HEK293 (cell line): ENCODE results near the gene DPYD.

Experiments used
- CTCF ChIA-PET: fragments of 350-600 bp; formaldehyde crosslinking; extraction: SDS; loops from one replicate; lab custom pipeline; 2021; ENCODE audit warnings: antibody characterized with exemption; lab: Yijun Ruan, JAX
- POLR2A ChIA-PET: fragments of 300-600 bp; formaldehyde crosslinking; extraction: SDS; loops from one replicate; lab custom pipeline; 2020; ENCODE audit warnings: antibody characterized with exemption, inconsistent platforms; lab: Yijun Ruan, JAX
- H3K27ac ChIP-seq: fragments of 200-500 bp; sonication (Bioruptor generic); 2 replicates; pipeline ENCODE4 v1.5.1; 2014; ENCODE audit warnings: low read depth, low read length, control low read depth, inconsistent platforms; ENCODE audit errors: extremely low read depth
- H3K36me3 ChIP-seq, 2 experiments: fragments of 200-500 bp in 1 of 2; sonication (Bioruptor generic) in 1 of 2; 1 replicate in 1 of 2; 2 replicates in 1 of 2; pipeline ENCODE4 v1.5.1; 2014 to 2017; ENCODE audit warnings: inconsistent platforms in 2 of 2, low read length in 2 of 2; ENCODE audit not compliant: control insufficient read depth in 2 of 2, insufficient read depth in 1 of 2
- H3K4me1 ChIP-seq: fragments of 200-500 bp; sonication (Bioruptor generic); 2 replicates; pipeline ENCODE4 v1.5.1; 2014; ENCODE audit warnings: mild to moderate bottlenecking, low read length, inconsistent platforms; ENCODE audit not compliant: control insufficient read depth, insufficient read depth
- H3K4me3 ChIP-seq: 2 replicates; pipeline ENCODE4 v1.5.1; 2011; ENCODE audit warnings: low read depth, mild to moderate bottlenecking, control low read depth, low read length, moderate library complexity
- H3K9me3 ChIP-seq: fragments of 200-500 bp; sonication (Bioruptor generic); 2 replicates; pipeline ENCODE4 v1.5.1; 2014; ENCODE audit warnings: low read depth, low read length, inconsistent platforms; ENCODE audit not compliant: control insufficient read depth, insufficient read depth
- KLF1 ChIP-seq: fragments of 450-650 bp; formaldehyde crosslinking; IDR thresholded peaks from 2 replicates; pipeline ENCODE4 v1.5.1; 2016; ENCODE audit warnings: missing biosample characterization, missing genetic modification characterization
- RBAK ChIP-seq: fragments of 450-650 bp; formaldehyde crosslinking; IDR thresholded peaks from 2 replicates; pipeline ENCODE4 v1.5.1; 2016; ENCODE audit warnings: missing biosample characterization, missing genetic modification characterization
- SP2 ChIP-seq: fragments of 450-650 bp; formaldehyde crosslinking; IDR thresholded peaks from 2 replicates; pipeline ENCODE4 v1.5.1; 2016; ENCODE audit warnings: missing biosample characterization, missing genetic modification characterization
- ZNF140 ChIP-seq: fragments of 450-650 bp; formaldehyde crosslinking; IDR thresholded peaks from 2 replicates; pipeline ENCODE4 v1.5.1; 2016; ENCODE audit warnings: missing biosample characterization, missing genetic modification characterization
- ZNF223 ChIP-seq: fragments of 450-650 bp; formaldehyde crosslinking; IDR thresholded peaks from 2 replicates; pipeline ENCODE4 v1.5.1; 2016; ENCODE audit warnings: missing biosample characterization, missing genetic modification characterization
- ZNF239 ChIP-seq: fragments of 450-650 bp; formaldehyde crosslinking; IDR thresholded peaks from 2 replicates; pipeline ENCODE4 v1.5.1; 2016; ENCODE audit warnings: missing biosample characterization, missing genetic modification characterization
- ZNF292 ChIP-seq: fragments of 450-650 bp; formaldehyde crosslinking; IDR thresholded peaks from 2 replicates; pipeline ENCODE4 v1.5.1; 2016; ENCODE audit warnings: low read depth, missing biosample characterization, missing genetic modification characterization, borderline replicate concordance
- ZNF521 ChIP-seq: fragments of 450-650 bp; formaldehyde crosslinking; IDR thresholded peaks from 2 replicates; pipeline ENCODE4 v1.5.1; 2017; ENCODE audit warnings: missing biosample characterization, mild to moderate bottlenecking, missing genetic modification characterization
- ZNF529 ChIP-seq: fragments of 450-650 bp; formaldehyde crosslinking; IDR thresholded peaks from 2 replicates; pipeline ENCODE4 v1.5.1; 2017; ENCODE audit warnings: missing genetic modification characterization, missing biosample characterization; ENCODE audit not compliant: insufficient replicate concordance
- ZNF530 ChIP-seq: fragments of 450-650 bp; formaldehyde crosslinking; IDR thresholded peaks from 2 replicates; pipeline ENCODE4 v1.5.1; 2016; ENCODE audit warnings: low read depth, missing biosample characterization, missing genetic modification characterization
- ZNF555 ChIP-seq: fragments of 450-650 bp; formaldehyde crosslinking; conservative IDR thresholded peaks from 2 replicates; pipeline ENCODE4 v1.5.1; 2017; ENCODE audit warnings: missing biosample characterization, mild to moderate bottlenecking, missing genetic modification characterization, inconsistent platforms
- ZNF571 ChIP-seq: fragments of 450-650 bp; formaldehyde crosslinking; IDR thresholded peaks from 2 replicates; pipeline ENCODE4 v1.5.0; 2017; ENCODE audit warnings: missing biosample characterization, missing genetic modification characterization
- ZNF701 ChIP-seq: fragments of 450-650 bp; formaldehyde crosslinking; IDR thresholded peaks from 2 replicates; pipeline ENCODE4 v1.5.1; 2016; ENCODE audit warnings: missing biosample characterization, missing genetic modification characterization
- ZNF830 ChIP-seq: fragments of 450-650 bp; IDR thresholded peaks from 2 replicates; pipeline ENCODE4 v1.5.0; 2018; ENCODE audit warnings: missing biosample characterization, missing genetic modification characterization, low read depth, mild to moderate bottlenecking, moderate library complexity
- TF ChIP-seq, protein P1 (sequence below): fragments of 450-650 bp; formaldehyde crosslinking; IDR thresholded peaks from 2 replicates; pipeline ENCODE4 v1.5.1; 2016; ENCODE audit warnings: missing biosample characterization, missing genetic modification characterization
- TF ChIP-seq, protein P2 (sequence below): fragments of 450-650 bp; formaldehyde crosslinking; IDR thresholded peaks from 2 replicates; pipeline ENCODE4 v1.5.1; 2016; ENCODE audit warnings: missing biosample characterization, missing genetic modification characterization
- TF ChIP-seq, protein P3 (sequence below): fragments of 450-650 bp; formaldehyde crosslinking; IDR thresholded peaks from 2 replicates; pipeline ENCODE4 v1.5.1; 2016; ENCODE audit warnings: missing biosample characterization, missing genetic modification characterization
- TF ChIP-seq, protein P4 (sequence below): fragments of 450-650 bp; formaldehyde crosslinking; IDR thresholded peaks from 2 replicates; pipeline ENCODE4 v1.5.1; 2016; ENCODE audit warnings: missing biosample characterization, missing genetic modification characterization

Gene DPYD

DNA sequence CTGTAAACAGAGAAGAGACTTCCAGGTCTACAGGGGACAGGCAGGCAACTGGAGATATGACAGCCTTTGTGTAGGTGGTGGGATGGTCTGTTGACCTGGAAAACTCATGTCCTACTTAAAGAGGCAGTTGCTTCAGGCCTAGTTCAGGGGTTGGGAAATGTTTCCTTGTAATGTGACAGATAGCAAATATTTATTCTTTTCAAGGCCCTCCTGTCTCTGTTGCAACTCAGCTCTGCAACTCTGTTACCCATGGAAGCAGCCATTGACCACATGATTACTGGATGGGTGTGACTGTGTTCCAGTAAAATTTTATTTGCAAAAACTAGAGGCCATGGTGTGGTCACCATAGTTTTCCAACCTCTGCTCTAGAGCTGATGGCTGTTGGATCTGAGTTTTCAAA lies 857.3 kb downstream of the DPYD start:
- TF ChIP-seq ZNF223 (tag by site-specific recombination), result no peak
- no peak for TF ChIP-seq RBAK (tag by site-specific recombination)
- TF ChIP-seq, protein P1, sequence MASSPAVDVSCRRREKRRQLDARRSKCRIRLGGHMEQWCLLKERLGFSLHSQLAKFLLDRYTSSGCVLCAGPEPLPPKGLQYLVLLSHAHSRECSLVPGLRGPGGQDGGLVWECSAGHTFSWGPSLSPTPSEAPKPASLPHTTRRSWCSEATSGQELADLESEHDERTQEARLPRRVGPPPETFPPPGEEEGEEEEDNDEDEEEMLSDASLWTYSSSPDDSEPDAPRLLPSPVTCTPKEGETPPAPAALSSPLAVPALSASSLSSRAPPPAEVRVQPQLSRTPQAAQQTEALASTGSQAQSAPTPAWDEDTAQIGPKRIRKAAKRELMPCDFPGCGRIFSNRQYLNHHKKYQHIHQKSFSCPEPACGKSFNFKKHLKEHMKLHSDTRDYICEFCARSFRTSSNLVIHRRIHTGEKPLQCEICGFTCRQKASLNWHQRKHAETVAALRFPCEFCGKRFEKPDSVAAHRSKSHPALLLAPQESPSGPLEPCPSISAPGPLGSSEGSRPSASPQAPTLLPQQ, result no peak
- TF ChIP-seq ZNF701 (tag by site-specific recombination), result no peak
- no peak for TF ChIP-seq ZNF571
- no peak for TF ChIP-seq KLF1 (tag by site-specific recombination)
- TF ChIP-seq, protein P2, sequence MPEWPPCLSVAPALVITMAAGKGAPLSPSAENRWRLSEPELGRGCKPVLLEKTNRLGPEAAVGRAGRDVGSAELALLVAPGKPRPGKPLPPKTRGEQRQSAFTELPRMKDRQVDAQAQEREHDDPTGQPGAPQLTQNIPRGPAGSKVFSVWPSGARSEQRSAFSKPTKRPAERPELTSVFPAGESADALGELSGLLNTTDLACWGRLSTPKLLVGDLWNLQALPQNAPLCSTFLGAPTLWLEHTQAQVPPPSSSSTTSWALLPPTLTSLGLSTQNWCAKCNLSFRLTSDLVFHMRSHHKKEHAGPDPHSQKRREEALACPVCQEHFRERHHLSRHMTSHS, result no peak
- TF ChIP-seq, protein P3, sequence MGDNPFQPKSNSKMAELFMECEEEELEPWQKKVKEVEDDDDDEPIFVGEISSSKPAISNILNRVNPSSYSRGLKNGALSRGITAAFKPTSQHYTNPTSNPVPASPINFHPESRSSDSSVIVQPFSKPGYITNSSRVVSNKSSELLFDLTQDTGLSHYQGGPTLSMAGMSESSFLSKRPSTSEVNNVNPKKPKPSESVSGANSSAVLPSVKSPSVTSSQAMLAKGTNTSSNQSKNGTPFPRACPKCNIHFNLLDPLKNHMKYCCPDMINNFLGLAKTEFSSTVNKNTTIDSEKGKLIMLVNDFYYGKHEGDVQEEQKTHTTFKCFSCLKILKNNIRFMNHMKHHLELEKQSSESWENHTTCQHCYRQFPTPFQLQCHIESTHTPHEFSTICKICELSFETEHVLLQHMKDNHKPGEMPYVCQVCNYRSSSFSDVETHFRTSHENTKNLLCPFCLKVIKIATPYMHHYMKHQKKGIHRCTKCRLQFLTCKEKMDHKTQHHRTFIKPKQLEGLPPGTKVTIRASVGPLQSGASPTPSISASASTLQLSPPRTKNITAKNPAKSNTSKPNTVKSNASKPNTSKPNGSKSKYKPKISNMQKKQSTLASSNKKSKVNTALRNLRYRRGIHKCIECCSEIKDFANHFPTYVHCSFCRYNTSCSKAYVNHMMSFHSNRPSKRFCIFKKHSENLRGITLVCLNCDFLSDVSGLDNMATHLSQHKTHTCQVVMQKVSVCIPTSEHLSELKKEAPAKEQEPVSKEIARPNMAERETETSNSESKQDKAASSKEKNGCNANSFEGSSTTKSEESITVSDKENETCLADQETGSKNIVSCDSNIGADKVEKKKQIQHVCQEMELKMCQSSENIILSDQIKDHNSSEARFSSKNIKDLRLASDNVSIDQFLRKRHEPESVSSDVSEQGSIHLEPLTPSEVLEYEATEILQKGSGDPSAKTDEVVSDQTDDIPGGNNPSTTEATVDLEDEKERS (tag by site-specific recombination), result no peak
- TF ChIP-seq ZNF239, result no peak
- TF ChIP-seq ZNF530 (tag by site-specific recombination), result no peak
- no peak for TF ChIP-seq ZNF140 (tag by site-specific recombination)
- TF ChIP-seq ZNF521, result no peak
- TF ChIP-seq ZNF830 (tag by site-specific recombination), result no peak
- POLR2A ChIA-PET, result no interaction called here
- CTCF ChIA-PET, result no interaction called here
- H3K4me1 ChIP-seq, result no peaks in the 10 kb centered on the region
- no peaks in the 10 kb centered on the region for H3K36me3 ChIP-seq
- H3K4me3 ChIP-seq, result no peak overlapping the region
- H3K9me3 ChIP-seq, result no peaks in the 10 kb centered on the region
- no peak overlapping the region for H3K27ac ChIP-seq

DNA sequence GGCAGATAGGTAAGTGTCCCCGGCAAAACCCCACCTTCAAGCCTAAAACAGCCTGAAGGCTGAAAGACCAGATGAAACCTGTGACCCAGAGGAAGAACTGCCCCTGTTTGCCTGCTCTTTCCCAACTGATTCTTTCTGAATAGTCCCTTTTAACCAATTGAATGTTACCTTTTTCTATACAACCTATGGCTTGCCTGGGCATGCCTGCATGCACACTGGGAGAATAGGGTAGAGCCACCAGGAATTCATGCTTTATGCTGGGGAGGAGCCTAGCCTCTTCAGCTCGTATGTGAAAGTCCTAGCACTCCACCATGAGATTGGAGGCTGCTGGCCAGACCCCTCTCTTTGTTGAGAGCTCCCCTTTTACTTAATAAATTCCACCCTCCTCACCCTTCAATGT lies 859.2 kb downstream of the DPYD start:
- ChIA-PET CTCF (no interaction called here), POLR2A (no interaction called here)
- H3K36me3 ChIP-seq, result no peaks in the 10 kb centered on the region
- H3K27ac ChIP-seq, result no peak overlapping the region
- no peak overlapping the region for H3K4me3 ChIP-seq
- H3K4me1 ChIP-seq, result no peaks in the 10 kb centered on the region
- TF ChIP-seq ZNF292 (tag by site-specific recombination) (no peak), SP2 (tag by site-specific recombination) (no peak), ZNF529 (tag by site-specific recombination) (no peak), ZNF555 (tag by site-specific recombination) (no peak)
- TF ChIP-seq, protein P4, sequence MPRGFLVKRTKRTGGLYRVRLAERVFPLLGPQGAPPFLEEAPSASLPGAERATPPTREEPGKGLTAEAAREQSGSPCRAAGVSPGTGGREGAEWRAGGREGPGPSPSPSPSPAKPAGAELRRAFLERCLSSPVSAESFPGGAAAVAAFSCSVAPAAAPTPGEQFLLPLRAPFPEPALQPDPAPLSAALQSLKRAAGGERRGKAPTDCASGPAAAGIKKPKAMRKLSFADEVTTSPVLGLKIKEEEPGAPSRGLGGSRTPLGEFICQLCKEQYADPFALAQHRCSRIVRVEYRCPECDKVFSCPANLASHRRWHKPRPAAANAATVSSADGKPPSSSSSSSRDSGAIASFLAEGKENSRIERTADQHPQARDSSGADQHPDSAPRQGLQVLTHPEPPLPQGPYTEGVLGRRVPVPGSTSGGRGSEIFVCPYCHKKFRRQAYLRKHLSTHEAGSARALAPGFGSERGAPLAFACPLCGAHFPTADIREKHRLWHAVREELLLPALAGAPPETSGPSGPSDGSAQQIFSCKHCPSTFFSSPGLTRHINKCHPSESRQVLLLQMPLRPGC (tag by site-specific recombination), result no peak
- no peaks in the 10 kb centered on the region for H3K9me3 ChIP-seq
